HG02763 (cell line): ENCODE results near the gene CMTM7.
"Not testable (repeated sequence)": the region's sequence is repeated elsewhere in the genome, so short reads cannot be mapped to it uniquely, and the experiment has no call there.

Source experiments
- ATAC-seq: cut with Tn5 transposase; IDR thresholded peaks from one replicate; pipeline ENCODE4 v1.9.1; 2021; ENCODE audit warnings: mild to moderate bottlenecking, moderate library complexity; ENCODE audit not compliant: unreplicated experiment

CMTM7 gene

GRCh38 chr3:32455609-32456428, 64.2 kb downstream of the CMTM7 start:
- no peak for ATAC-seq

- ATAC-seq = no peak
Observed at GRCh38 chr3:32456429-32457130, 64.9 kb downstream of the CMTM7 start.

GRCh38 chr3:32457971-32458471, 66.4 kb downstream of the CMTM7 start:
- ATAC-seq = no peak

GRCh38 chr3:32459450-32459849, 67.8 kb downstream of the CMTM7 start:
- no peak for ATAC-seq

- ATAC-seq = peak; percentile 59
Observed at GRCh38 chr3:32460031-32460749, 68.5 kb downstream of the CMTM7 start.

DNA sequence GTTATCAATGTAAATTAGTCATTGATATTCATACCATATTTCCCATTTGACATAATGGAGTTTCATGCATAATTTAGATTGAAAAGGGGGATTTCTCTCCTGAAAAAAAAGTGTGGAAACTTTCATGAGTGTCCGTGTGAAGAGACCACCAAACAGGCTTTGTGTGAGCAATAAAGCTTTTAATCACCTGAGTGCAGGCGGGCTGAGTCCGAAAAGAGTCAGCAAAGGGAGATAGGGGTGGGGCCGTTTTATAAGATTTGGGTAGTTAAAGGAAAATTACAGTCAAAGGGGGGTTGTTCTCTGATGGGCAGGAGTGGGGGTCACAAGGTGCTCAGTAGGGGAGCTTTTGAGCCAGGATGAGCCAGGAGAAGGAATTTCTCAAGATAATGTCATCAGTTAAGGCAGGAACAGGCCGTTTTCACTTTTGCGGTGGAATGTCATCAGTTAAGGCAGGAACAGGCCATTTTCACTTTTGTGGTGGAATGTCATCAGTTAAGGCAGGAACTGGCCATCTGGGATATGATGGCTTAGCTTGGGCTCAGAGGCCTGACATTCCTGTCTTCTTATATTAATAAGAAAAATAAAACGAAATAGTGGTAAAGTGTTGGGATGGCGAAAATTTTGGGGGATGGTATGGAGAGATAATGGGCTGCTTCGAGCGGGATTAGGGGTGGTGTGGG, 69.3 kb downstream of the CMTM7 start:
- not testable (repeated sequence) for ATAC-seq

- ATAC-seq = not testable (repeated sequence)
Observed at GRCh38 chr3:32462191-32462986, 70.7 kb downstream of the CMTM7 start.

DNA sequence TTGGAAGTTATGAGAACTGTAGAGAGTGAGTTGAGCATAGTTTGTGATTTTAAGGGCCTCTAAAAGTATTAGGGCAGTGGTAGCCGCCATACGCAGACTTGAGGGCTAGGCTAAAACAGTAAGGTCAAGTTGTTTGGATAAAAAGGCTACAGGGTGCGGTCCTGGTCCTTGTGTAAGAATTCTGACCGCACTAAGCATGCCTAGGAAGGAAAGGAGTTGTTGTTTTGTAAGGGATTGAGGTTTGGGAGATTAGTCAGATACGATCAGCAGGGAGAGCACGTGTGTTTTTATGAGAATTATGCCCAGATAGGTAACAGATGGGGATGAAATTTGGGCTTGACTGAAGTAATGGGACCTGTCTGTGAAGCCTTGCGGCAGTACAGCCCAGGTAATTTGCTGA, 71.8 kb downstream of the CMTM7 start:
- ATAC-seq = not testable (repeated sequence)

GRCh38 chr3:32464726-32465125, 73.1 kb downstream of the CMTM7 start:
- ATAC-seq = not testable (repeated sequence)

- not testable (repeated sequence) for ATAC-seq
Observed at GRCh38 chr3:32466808-32467207, 75.2 kb downstream of the CMTM7 start.

DNA sequence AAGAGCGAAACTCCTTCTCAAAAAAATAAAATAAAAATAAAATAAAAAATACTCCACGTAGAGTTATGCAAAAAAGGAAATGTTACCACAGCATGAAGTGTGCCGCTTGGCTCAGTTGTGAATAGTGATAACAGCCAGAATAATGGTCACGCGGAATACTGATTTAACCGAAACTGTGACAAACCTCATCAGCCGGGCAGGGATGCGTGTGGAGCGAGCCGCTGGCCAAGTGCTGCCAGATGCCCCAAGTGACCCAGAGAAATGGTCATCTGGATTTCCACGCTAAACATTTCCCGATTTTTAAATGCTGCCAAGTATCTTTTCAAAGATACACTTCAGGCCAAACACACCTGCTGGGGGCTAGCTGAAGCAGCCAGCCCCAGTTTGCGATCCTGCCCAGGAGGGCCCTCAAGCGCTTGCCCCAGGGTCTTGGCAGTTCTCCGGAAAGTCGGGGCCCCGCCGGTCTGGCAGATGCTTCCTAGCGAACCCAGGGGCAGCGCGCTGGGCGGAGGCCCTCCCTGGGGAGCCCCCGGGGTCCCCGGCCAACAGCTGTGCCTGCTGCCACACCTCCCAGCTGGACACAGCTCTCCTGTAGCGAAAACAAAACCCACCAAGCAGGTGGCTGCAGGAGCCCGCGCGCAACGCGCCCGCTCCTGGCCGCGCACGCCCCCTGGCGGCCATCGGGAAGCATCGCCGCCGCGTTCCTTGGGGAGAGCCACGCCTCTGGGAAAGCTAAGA, 75.8 kb downstream of the CMTM7 start:
- peak; percentile 73 for ATAC-seq

GRCh38 chr3:32469151-32469874, 77.7 kb downstream of the CMTM7 start:
- ATAC-seq = peak; percentile 13

DNA sequence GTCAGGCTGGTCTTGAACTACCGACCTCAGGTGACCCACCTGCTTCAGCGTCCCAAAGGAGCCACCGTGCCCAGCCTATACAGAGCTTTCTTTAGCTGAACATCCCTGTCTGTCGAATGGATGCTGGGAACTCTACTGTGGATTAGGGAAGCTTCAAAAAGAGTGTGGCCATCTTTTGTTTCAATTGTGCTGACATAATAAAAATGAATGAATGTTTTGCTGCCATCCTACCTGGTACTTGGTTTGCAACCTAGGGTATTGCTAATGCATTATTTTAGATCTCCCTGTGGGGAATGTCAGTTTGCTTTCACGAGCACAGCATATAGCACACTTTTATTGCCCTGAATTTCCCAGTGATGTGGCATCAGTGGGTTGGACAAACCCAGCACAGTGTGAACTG, 78.7 kb downstream of the CMTM7 start:
- no peak for ATAC-seq

GRCh38 chr3:32471246-32471645, 79.6 kb downstream of the CMTM7 start:
- no peak for ATAC-seq

DNA sequence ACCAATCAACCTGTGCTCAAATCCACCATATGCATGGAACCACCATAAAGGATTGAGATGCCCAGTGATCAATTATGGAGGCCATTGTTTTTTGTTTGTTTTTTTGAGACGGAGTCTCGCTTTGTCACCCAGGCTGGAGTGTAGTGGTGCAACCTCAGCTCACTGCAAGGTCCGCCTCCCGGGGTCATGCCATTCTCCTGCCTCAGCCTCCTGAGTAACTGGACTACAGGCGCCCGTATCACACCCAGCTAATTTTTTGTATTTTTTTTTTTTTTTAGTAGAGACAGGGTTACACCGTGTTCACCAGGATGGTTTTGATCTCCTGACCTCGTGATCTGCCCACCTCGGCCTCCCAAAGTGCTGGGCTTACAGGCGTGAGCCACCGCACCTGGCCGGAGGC, 80.5 kb downstream of the CMTM7 start:
- not testable (repeated sequence) for ATAC-seq

GRCh38 chr3:32474201-32474600, 82.5 kb downstream of the CMTM7 start:
- no peak for ATAC-seq

DNA sequence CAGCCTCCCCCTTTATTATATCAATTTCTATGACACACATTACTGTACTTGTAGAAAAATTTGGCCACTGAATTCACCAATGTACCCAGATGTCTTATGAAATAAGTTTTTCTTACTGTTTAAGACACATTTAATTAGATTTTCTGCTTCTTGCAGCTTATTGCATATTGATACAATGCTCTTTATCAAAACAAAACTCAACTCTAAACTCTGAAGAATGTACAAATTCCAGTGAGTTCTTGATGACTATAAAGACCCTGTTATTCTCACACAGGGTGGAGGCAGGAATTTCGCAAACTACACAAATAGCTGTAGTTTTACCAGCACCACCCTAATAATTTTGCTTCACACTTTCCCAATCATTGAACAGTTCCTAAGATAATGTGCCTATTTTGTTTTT, 89.0 kb downstream of the CMTM7 start:
- no peak for ATAC-seq

DNA sequence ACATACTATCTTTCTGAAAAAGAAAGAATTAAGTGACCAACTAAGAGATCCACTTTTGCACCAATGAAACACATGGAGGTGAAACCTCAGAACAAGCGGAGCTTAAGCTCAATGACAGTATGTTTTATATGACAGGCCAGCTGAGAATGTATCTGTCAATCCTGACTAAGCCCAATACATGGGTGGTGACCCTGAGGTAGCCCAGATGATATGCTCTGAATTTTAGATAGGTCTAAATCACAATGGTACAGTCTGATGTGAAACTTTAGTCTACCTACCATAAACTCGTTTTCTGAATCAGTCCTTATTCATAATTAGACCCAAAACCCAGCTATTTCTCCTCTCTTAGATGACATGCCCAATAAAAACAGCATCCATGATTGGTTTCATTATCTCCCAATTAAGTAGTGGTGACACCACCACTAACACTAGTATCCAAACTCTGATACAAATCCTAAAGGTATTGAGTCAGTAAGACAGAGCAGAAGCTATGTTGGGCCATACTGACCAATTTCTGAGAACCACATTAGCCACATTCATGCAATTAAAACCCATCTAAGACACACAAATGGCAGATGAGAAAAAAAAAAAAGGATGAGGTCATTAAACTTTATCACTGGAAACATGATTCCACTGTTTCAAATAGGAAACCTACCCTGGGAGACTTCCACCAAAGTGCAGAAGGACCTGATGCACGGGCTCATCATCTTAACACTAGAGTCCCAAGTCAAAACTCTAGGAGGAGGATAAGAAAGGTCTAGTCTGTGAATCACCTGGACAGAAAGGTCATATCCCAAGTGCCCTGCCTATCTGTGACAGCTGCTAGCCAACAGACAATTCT, 90.4 kb downstream of the CMTM7 start:
- ATAC-seq = no peak
